Nephron progenitor cell (in vitro differentiated cells): Measurements from ENCODE around the gene EEA1.

Source experiments
- DNase-seq: peaks from one replicate; pipeline ENCODE4 v3.0.0; 2021
- H3K27ac Mint-ChIP-seq: 2 replicates; pipeline ENCODE4 v1.8.0; 2021; ENCODE audit warnings: mild to moderate bottlenecking, moderate library complexity, mixed read lengths
- H3K27me3 Mint-ChIP-seq: 2 replicates; pipeline ENCODE4 v1.8.0; 2021; ENCODE audit warnings: mild to moderate bottlenecking, low read depth, mixed read lengths; ENCODE audit not compliant: poor library complexity
- H3K36me3 Mint-ChIP-seq: 2 replicates; pipeline ENCODE4 v1.8.0; 2021; ENCODE audit warnings: low read depth, mixed read lengths
- H3K4me1 Mint-ChIP-seq: 2 replicates; pipeline ENCODE4 v1.8.0; 2021; ENCODE audit warnings: mixed read lengths
- H3K4me3 Mint-ChIP-seq: 2 replicates; pipeline ENCODE4 v1.8.0; 2021; ENCODE audit warnings: mild to moderate bottlenecking, moderate library complexity, mixed read lengths
- H3K9me3 Mint-ChIP-seq: 2 replicates; pipeline ENCODE4 v1.8.0; 2021; ENCODE audit warnings: mild to moderate bottlenecking, moderate library complexity, mixed read lengths
- CTCF ChIP-seq: fragments of 200-600 bp; sonication (generic); IDR thresholded peaks from 2 replicates; pipeline ENCODE4 v1.5.0; 2021; ENCODE audit warnings: antibody characterized with exemption

The EEA1 gene

GRCh38 chr12:92860521-92860920 lies 68.6 kb downstream of the EEA1 start:
- DNase-seq, result no peak
- H3K9me3 Mint-ChIP-seq, result no peaks in the 10 kb centered on the region
- no peaks in the 10 kb centered on the region for H3K4me1 Mint-ChIP-seq

GRCh38 chr12:92859650-92860386 lies 69.3 kb downstream of the EEA1 start:
- H3K4me1 Mint-ChIP-seq, result no peaks in the 10 kb centered on the region
- no peak for TF ChIP-seq CTCF
- no peak overlapping the region for H3K27ac Mint-ChIP-seq
- peaks cover 46% of the 10 kb centered on the region for H3K36me3 Mint-ChIP-seq
- no peaks in the 10 kb centered on the region for H3K9me3 Mint-ChIP-seq
- DNase-seq, result no peak
- H3K27me3 Mint-ChIP-seq, result peaks cover 3% of the 10 kb centered on the region
- no peak overlapping the region for H3K4me3 Mint-ChIP-seq

More at GRCh38 chr12:92860521-92860920, 68.6 kb downstream of the EEA1 start:
- H3K4me3 Mint-ChIP-seq, result no peak overlapping the region
- TF ChIP-seq CTCF, result no peak
- peaks cover 3% of the 10 kb centered on the region for H3K27me3 Mint-ChIP-seq
- H3K36me3 Mint-ChIP-seq, result peaks cover 46% of the 10 kb centered on the region
- H3K27ac Mint-ChIP-seq, result no peak overlapping the region

- Mint-ChIP-seq H3K9me3 (no peaks in the 10 kb centered on the region), H3K27ac (no peak overlapping the region), H3K4me1 (no peaks in the 10 kb centered on the region), H3K27me3 (peaks cover 3% of the 10 kb centered on the region), H3K4me3 (no peak overlapping the region), H3K36me3 (peaks cover 38% of the 10 kb centered on the region)
- no peak for TF ChIP-seq CTCF
- no peak for DNase-seq
These were observed 71.3 kb downstream of the EEA1 start for GRCh38 chr12:92857818-92858217.

GRCh38 chr12:92854344-92854743 lies 74.8 kb downstream of the EEA1 start:
- no peaks in the 10 kb centered on the region for H3K9me3 Mint-ChIP-seq
- no peaks in the 10 kb centered on the region for H3K27me3 Mint-ChIP-seq
- H3K36me3 Mint-ChIP-seq, result peaks cover 42% of the 10 kb centered on the region
- no peak for TF ChIP-seq CTCF
- no peaks in the 10 kb centered on the region for H3K4me1 Mint-ChIP-seq
- no peak overlapping the region for H3K27ac Mint-ChIP-seq
- no peak for DNase-seq
- no peak overlapping the region for H3K4me3 Mint-ChIP-seq

GRCh38 chr12:92848740-92849139 lies 80.4 kb downstream of the EEA1 start:
- no peaks in the 10 kb centered on the region for H3K27me3 Mint-ChIP-seq
- no peak overlapping the region for H3K27ac Mint-ChIP-seq
- no peak overlapping the region for H3K4me3 Mint-ChIP-seq
- no peak for DNase-seq
- no peaks in the 10 kb centered on the region for H3K4me1 Mint-ChIP-seq
- no peak for TF ChIP-seq CTCF
- no peaks in the 10 kb centered on the region for H3K9me3 Mint-ChIP-seq
- H3K36me3 Mint-ChIP-seq, result peaks cover 21% of the 10 kb centered on the region

GRCh38 chr12:92847368-92847767 lies 81.7 kb downstream of the EEA1 start:
- Mint-ChIP-seq H3K36me3 (peaks cover 29% of the 10 kb centered on the region), H3K9me3 (no peaks in the 10 kb centered on the region), H3K27me3 (no peaks in the 10 kb centered on the region), H3K27ac (no peak overlapping the region), H3K4me3 (no peak overlapping the region), H3K4me1 (no peaks in the 10 kb centered on the region)
- no peak for DNase-seq
- TF ChIP-seq CTCF, result no peak
